GM10847 (cell line): Measurements from ENCODE around the gene EXOC3L2.
A peak's percentile ranks its signal among the peaks of the same experiment; 100 is the strongest.

Experiments
- POLR2A ChIP-seq: IDR thresholded peaks from 2 replicates; pipeline ENCODE4 v1.6.1; 2011; ENCODE audit not compliant: insufficient read length; ENCODE audit errors: extremely low read depth

Gene EXOC3L2

GRCh38 chr19:45265375-45265774 is 20.2 kb upstream of the EXOC3L2 start:
- no peak for TF ChIP-seq POLR2A

DNA sequence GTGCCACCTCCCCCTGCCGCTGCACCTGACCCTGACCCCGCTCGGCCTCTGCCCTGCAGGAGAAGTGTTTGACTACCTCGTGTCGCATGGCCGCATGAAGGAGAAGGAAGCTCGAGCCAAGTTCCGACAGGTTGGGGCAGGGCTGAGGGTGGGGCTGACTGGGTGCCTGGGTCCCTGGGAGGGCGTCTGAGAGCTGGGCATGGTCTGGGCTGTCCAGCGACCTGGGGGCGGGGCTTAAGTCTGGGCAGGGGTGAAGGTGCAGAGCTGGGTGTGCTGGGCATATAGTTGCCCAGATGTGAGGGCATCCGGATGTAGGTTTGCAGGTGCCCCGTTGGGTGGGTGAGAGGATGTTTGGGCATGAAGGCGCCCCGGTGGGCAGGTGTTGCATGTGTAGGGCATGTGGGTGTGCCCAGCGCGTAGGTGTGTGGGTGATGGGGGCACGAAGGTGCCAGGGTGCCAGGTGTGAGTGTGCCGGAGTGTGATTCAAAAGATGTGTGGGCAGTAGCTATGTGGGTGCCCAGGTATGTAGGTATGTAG is 19.6 kb upstream of the EXOC3L2 start:
- no peak for TF ChIP-seq POLR2A

DNA sequence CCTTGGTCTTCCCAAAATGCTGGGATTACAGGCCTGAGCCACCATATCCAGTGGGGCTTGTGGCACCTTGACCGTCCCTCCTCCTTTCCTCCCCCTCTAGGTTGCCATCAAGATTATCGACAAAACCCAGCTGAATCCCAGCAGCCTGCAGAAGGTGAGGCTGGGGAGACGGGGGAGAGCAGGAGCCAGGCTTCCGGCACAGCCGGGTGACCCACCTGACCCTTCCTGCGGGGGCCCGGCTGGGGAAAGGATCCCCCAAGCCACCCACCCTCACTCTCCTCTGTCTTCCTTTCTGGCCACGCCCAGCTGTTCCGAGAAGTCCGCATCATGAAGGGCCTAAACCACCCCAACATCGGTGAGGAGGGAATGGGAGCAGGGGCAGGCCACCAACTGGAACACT is 17.8 kb upstream of the EXOC3L2 start:
- TF ChIP-seq POLR2A = no peak

DNA sequence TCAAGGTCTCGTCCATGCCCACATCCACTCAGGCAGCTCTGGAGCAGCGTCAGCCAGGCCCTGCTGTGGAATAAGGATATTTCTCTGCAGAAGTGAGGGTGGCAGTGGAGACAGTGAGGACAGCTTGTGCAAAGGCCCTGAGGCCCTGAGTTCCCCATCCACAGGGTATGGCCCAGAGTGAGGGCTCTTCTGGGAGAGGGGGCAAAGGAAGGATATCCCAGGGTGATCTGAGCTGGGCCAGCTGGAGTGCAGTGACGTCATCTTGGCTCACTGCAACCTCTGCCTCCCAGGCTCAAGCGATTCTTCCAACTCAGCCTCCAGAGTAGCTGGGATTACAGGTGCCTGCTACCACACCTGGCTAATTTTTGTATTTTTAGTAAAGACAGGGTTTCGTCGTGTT is 17.4 kb upstream of the EXOC3L2 start:
- TF ChIP-seq POLR2A = no peak

GRCh38 chr19:45258862-45259261 is 13.7 kb upstream of the EXOC3L2 start:
- TF ChIP-seq POLR2A = no peak

DNA sequence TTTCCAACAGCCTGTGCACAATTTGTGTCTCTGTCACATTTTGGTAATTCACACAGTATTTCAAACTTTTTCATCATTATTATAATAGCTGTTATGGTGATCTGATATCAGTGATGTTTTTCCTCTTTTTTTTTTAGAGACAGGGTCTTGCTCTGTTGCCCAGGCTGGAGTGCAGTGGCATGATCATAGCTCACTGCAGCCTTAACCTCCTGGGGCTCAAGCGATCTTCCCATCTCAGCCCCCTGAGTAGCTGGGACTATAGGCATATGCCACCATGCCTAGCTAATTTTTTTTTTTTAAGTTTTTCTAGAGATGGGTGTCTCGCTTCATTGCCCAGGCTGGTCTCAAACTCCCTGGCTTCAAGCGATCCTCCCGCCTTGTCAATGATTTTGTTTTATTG is 11.6 kb upstream of the EXOC3L2 start:
- TF ChIP-seq POLR2A = no peak

DNA sequence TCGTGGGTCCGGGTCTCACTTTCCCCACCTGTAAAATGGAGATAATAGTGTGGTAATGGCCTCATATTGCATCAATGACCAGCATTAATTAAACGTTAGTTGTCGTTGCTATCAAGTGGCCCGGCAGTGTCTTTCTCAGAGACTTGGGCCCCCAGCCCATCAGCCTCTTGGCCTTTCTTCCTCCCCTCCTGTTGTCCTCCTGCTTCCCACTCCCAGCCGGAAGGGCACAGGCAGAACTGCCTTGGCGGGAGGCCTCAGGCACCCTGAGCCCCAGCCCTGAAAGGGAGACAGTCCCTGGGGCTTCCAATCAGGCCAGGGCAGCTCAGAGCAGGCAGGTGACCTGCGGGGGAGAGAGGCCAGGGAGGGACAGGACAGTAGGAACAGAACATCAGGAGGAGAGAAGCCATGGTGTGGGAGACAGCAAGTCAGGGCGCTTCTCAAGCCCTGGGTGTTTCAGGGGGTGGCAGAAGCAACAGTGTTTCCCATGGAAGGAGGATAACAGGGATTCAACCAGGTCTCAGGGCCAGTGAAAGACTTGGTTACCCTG is 10.5 kb upstream of the EXOC3L2 start:
- no peak for TF ChIP-seq POLR2A

GRCh38 chr19:45254044-45254531 is 8.9 kb upstream of the EXOC3L2 start:
- no peak for TF ChIP-seq POLR2A

GRCh38 chr19:45253396-45254027 is 8.3 kb upstream of the EXOC3L2 start:
- TF ChIP-seq POLR2A = no peak

DNA sequence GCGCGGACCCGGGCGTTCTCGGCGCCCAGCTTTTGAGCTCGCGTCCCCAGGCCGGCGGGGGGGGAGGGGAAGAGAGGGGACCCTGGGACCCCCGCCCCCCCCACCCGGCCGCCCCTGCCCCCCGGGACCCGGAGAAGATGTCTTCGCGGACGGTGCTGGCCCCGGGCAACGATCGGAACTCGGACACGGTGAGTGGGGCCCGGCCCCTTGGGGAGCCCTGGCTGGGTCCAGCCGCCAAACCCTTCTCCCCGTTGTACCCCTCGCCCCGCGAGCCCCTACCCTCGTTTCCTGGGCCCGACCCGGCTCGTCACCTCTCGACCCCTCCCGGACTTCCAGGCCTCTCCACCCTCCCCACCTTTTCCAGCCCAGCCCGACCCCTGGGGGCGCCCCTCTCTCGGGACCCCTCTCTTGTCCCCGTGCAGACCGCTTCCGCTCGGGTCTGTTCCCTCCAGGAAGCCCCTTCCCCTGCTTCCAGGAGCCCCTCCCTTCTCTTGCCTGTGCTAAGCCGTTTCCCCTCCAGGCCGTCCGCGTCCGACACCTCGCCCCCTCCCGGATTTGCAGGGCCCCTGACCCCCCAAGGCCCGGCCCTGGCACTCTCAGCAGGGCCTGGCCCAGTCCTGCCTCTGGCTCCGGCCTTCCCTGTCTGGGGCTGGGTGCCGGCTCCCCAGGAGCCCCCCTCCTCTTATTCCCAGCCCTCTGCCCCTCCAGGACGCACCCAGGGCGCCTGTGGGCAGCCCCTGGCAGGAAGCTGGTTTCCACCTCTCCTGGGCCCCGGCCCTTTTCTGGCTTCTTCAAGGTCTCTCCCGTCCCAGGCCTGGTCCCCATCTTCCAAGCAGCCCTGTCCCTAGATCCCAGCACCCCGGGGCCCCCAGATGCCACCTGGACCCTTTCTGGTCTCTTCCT is 6.5 kb upstream of the EXOC3L2 start:
- TF ChIP-seq POLR2A = no peak

DNA sequence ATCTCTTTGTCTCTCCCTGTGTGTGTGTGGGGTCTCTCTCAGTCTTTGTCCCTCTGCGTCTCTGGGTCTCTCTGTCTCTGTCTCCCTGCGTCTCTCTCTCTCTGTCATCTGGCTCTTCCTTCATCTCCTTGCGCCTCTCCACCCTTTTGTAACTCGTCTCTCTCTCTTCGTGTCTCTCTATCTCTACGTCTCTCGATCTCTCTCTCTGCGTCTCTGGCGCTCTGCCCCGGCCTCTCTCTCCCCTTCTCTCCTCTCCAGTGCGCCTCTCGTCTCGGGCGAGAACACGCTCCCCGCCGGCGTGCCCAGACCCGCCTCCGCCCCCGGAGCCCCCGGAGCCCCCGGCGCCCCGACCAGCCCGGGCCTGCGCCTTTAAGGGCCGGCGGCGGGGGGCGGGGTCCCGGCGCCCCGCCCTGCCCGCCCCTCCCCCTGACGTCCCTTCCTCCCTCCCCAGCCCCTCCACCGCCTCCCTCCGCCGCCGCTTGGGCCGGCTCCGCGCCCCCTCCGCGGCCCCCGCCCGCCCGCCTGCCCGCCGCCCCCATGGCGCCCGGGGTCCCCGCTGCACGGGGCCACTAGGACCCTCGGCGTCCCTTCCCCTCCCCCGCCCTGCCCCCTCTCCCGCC is 5.7 kb upstream of the EXOC3L2 start, which contains the start of gene MARK4:
TSS of gene MARK4 (plus strand) at position 440 of the 620 bp plus-strand sequence. CDS start 318 bp downstream, outside the sequence.
- peak; percentile 27 for TF ChIP-seq POLR2A

DNA sequence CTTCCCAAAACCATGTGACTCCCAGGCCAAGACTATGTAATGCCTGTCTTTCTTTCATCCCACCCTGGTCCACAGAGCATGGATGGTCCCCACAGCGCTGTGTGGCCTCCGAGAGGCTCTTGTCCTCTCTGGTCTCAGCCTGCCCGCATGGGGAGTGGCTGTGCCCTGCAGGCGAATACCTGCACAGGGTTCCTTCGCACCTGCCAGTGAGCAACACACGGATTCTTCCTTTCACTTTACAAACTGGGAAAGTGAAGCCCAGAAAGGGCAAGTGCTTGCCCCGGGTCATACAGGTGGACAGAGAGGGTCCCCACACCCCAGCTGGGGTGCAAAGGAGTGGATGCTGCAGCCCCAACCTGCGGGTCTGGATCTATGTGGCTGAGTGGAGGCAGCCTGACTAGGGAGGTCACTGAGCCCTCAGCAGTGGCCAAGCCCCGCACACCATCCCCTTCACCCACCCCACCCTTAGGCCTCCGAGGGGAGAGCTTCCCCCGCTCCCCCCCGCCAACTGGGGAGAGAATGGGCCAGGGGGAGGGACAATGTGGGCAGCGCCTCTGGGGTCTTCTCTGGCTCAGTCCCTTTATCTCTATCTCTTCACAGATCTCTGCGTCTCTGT is 5.1 kb upstream of the EXOC3L2 start:
- no peak for TF ChIP-seq POLR2A

- TF ChIP-seq POLR2A = no peak
These were observed 4.2 kb upstream of the EXOC3L2 start for GRCh38 chr19:45249261-45250033.

- no peak for TF ChIP-seq POLR2A
These were observed 1.9 kb upstream of the EXOC3L2 start for GRCh38 chr19:45247136-45247535.
